Activated naive CD4-positive, alpha-beta T cell treated with anti-CD3 and anti-CD28 coated beads, Interleukin-2, amount 50 U/mL, for 72 hours (primary cell): ENCODE data around the gene FAM193B. TPM values are rescaled to one million over a fixed set of nuclear protein-coding genes. Genes with fewer than 3 reads are reported as not detected.
A peak's percentile ranks its signal among the peaks of the same experiment; 100 is the strongest.
"Not testable (repeated sequence)": the region's sequence is repeated elsewhere in the genome, so short reads cannot be mapped to it uniquely, and the experiment has no call there.

ENCODE experiments used
- ATAC-seq, 2 donors: fragments of 150-1000 bp; cut with Tn5 transposase; 2 replicates each; pipeline ENCODE4 v1.10.0; 2021; ENCODE audit warnings: mild to moderate bottlenecking in 2 of 2, moderate library complexity in 2 of 2
- DNase-seq, 2 donors: peaks; one replicate each; pipeline ENCODE4 v3.0.0; 2021 to 2022; ENCODE audit warnings: low spot score in 2 of 2
- H3K27ac Mint-ChIP-seq, 2 donors: one replicate each; pipeline ENCODE4 v1.8.0; 2022; ENCODE audit warnings: mild to moderate bottlenecking in 2 of 2, mixed read lengths in 2 of 2
- H3K36me3 Mint-ChIP-seq, 2 donors: one replicate each; pipeline ENCODE4 v1.8.0; 2022; ENCODE audit warnings: mixed read lengths in 2 of 2
- H3K9me3 Mint-ChIP-seq, 2 donors: one replicate each; pipeline ENCODE4 v1.8.0; 2022; ENCODE audit warnings: mixed read lengths in 2 of 2
- total RNA-seq, 2 donors: library from RNA; stranded (reverse); gene quantifications; one replicate each; pipeline ENCODE4 v1.2.3, GENCODE V29; 2022

The FAM193B gene
- total RNA-seq, 2 donors from 2014 or later: 73.1 to 108 TPM

DNA sequence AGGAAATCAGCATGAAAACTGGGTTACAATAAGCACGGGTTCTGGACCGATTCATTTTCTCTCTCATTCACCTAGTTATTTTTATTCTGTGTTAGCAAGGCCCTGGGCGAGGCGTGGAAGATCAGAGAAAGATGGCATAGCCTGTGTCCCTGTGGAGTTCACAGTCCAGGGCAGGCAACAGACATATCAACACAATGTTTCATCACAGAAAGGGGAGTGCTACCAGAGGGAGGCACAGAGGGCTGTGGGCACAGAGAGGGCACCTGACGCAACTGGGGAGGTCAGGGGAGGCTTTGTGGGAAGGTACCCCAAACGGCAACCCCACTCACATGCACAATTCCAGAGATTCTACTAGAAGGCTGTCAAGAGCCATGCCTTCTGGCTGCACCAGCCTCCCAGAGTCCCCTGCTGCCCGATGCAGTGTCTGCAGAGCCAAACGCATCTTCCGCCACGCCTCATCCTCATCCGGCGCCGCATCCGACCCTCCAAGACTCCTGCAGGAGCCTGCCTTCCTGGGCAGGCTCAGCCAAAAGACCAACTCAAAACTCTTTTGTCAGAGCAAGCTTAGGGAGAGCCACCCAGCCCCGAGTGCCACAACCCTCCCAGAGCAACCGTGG lies 1.4 kb downstream of the FAM193B start:
- ATAC-seq (no peak), DNase-seq (no peak)
- Mint-ChIP-seq H3K36me3 (peaks cover 12 to 18% of the 10 kb centered on the region in 2 donors), H3K27ac (peak overlapping the region in 1 of 2 donors; percentile 74), H3K9me3 (no peaks in the 10 kb centered on the region)

DNA sequence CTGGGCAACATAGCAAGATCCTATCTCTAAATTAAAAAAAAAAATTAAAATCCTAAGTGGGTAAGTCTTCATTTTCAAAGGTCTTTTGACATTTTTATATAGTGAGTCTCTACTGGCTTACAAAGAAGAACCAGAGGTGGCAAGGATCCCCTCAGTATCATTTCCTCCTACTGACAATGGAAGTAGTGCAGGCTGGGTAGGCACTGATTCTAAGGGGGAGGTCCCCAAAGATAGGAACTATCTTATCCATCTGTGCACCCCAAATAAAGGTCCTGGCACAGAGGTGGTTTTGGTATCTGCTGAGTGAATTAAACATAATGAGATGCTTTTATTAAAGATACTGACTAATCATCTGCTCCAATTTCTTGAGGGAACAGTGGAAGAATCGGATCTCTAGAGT lies 4.2 kb downstream of the FAM193B start:
- Mint-ChIP-seq H3K27ac (no peak overlapping the region), H3K9me3 (no peaks in the 10 kb centered on the region), H3K36me3 (peaks cover 16 to 18% of the 10 kb centered on the region in 2 donors)
- no peak for ATAC-seq
- no peak for DNase-seq

DNA sequence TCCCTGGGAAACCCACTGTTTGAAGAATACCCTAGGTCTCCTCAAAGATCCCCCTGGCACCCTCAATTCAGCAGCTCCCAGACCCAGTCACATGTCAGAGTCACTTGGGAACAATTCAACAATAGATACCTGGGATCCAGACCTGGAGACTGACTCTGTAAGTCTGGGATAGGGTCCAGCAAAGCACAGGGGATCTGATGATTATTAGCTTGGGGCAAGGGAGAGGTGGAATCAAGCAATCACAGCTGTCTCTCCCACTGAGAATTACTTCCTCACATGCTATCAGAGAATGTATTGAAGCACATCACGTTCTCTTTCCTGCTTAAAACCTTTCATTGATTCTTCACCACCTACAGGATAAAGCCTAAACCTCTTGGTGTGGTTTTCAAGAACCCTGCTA lies 5.9 kb downstream of the FAM193B start:
- H3K36me3 Mint-ChIP-seq: peaks cover 10 to 11% of the 10 kb centered on the region in 2 donors
- H3K27ac Mint-ChIP-seq: no peak overlapping the region
- H3K9me3 Mint-ChIP-seq: no peaks in the 10 kb centered on the region
- ATAC-seq (no peak), DNase-seq (no peak)

DNA sequence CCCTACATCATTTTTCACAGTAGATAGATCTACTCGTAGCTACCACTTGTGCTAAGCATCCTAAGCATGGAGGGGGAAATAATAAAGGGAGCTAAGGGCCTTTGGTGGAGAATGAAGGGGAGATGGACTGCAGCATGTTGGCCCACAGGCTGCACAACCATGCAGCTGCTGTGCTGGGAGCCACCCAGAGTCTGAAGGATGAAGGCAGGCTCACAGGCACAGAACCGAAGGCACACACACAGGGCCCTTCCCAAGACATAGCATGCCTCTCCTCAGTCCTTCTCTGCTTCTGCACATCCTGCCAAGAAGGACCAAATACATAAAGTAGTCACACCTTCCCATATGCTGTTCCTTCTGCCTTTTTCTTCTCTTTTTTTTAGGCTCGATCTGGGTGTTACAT lies 6.6 kb downstream of the FAM193B start:
- peaks cover 3 to 10% of the 10 kb centered on the region in 2 donors for H3K36me3 Mint-ChIP-seq
- DNase-seq: no peak
- no peaks in the 10 kb centered on the region for H3K9me3 Mint-ChIP-seq
- H3K27ac Mint-ChIP-seq: no peak overlapping the region
- no peak for ATAC-seq

DNA sequence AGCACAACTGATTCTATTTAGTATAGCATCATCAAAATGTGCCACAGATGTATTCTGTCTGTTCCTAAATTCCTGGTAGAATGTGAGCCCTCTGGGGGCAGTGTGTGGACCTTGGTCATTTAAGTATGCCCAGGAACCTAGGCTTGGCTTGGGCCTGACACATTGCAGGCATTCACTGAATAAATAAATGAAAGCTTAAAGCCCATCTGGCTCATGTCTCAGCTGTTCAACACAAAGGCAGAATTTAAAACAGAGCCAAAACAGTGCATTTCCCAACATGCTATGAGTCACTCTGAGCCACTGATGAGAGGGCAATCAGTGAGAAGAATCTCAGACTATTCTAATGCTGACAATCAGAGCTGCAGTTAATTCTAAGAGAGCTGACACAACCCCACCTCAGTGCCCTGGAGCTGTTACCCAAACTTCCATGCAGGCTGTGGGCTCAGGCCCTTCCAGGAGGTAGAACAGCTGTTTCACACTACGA lies 8.1 kb downstream of the FAM193B start:
- Mint-ChIP-seq H3K36me3 (peaks cover 0 to 4% of the 10 kb centered on the region in 2 donors), H3K27ac (peak overlapping the region; percentile 20 to 50), H3K9me3 (no peaks in the 10 kb centered on the region)
- DNase-seq: no peak
- peak in 1 of 2 donors; percentile 67 for ATAC-seq

- Mint-ChIP-seq H3K36me3 (peaks cover 0 to 4% of the 10 kb centered on the region in 2 donors), H3K9me3 (no peaks in the 10 kb centered on the region), H3K27ac (peak overlapping the region; percentile 20 to 63)
- DNase-seq: no peak
- ATAC-seq: no peak
Observed at GRCh38 chr5:177545487-177546257, 8.7 kb downstream of the FAM193B start.

GRCh38 chr5:177542816-177543465 lies 11.4 kb downstream of the FAM193B start:
- H3K9me3 Mint-ChIP-seq: no peaks in the 10 kb centered on the region
- H3K27ac Mint-ChIP-seq: no peak overlapping the region
- ATAC-seq: no peak
- no peak for DNase-seq
- peaks cover 0 to 4% of the 10 kb centered on the region in 2 donors for H3K36me3 Mint-ChIP-seq

- no peak overlapping the region for H3K27ac Mint-ChIP-seq
- no peak for ATAC-seq
- no peak for DNase-seq
- no peaks in the 10 kb centered on the region for H3K36me3 Mint-ChIP-seq
- H3K9me3 Mint-ChIP-seq: no peaks in the 10 kb centered on the region
Observed at GRCh38 chr5:177540438-177540837, 13.9 kb downstream of the FAM193B start.

DNA sequence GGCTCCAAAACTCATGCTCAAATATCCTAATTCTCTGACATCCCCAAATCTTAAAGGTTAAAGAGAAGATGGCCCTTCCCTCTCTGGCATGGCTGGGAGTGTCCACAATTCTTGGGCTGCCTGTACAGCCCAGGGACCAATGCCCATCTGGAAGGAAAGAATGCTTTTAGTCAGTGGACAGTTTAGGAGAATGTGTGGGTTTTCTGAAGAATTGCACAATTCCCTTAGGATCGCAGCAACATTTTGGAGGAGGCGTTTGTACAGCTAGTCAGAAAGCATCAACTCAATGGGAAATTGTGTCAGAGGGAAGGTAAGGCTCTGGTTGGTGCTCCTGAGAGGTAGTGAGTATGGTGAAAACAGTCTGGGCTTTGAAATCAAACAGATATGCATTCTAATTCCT lies 15.0 kb downstream of the FAM193B start:
- H3K27ac Mint-ChIP-seq: peak overlapping the region in 1 of 2 donors; percentile 5
- no peaks in the 10 kb centered on the region for H3K9me3 Mint-ChIP-seq
- no peak for DNase-seq
- H3K36me3 Mint-ChIP-seq: no peaks in the 10 kb centered on the region
- no peak for ATAC-seq

DNA sequence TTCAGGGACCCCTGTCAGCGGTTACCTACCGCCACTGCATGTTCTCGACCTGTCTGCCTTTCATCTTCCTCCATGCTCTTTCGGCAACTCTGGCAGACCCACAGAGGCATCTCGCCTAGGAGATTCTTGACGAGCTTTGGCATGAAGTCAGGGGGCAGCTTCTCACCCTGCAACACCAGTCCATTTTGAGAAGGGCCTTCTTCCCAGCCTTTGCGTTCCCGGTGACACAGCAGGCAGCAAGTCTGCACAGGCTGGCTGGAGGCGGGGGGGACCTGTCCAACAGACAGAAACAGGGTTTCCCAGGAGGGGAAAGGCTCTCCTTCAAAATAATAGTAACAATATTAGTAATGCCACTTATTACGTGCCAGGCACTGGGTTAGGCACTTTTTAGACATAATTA lies 15.5 kb downstream of the FAM193B start:
- DNase-seq (no peak), ATAC-seq (no peak)
- Mint-ChIP-seq H3K27ac (no peak overlapping the region), H3K9me3 (no peaks in the 10 kb centered on the region), H3K36me3 (no peaks in the 10 kb centered on the region)

- no peak for DNase-seq
- Mint-ChIP-seq H3K36me3 (no peaks in the 10 kb centered on the region), H3K9me3 (no peaks in the 10 kb centered on the region), H3K27ac (peak overlapping the region in 1 of 2 donors; percentile 19)
- no peak for ATAC-seq
Observed at GRCh38 chr5:177537389-177538361, 16.7 kb downstream of the FAM193B start.

GRCh38 chr5:177536386-177536785 lies 18.0 kb downstream of the FAM193B start:
- Mint-ChIP-seq H3K36me3 (no peaks in the 10 kb centered on the region), H3K27ac (peak overlapping the region in 1 of 2 donors; percentile 72), H3K9me3 (no peaks in the 10 kb centered on the region)
- DNase-seq (no peak), ATAC-seq (no peak)

GRCh38 chr5:177535125-177535524 lies 19.2 kb downstream of the FAM193B start:
- H3K9me3 Mint-ChIP-seq: no peaks in the 10 kb centered on the region
- DNase-seq (no peak), ATAC-seq (no peak)
- peak overlapping the region in 1 of 2 donors; percentile 44 for H3K27ac Mint-ChIP-seq
- H3K36me3 Mint-ChIP-seq: no peaks in the 10 kb centered on the region

- H3K36me3 Mint-ChIP-seq, H3K27ac Mint-ChIP-seq, DNase-seq, H3K9me3 Mint-ChIP-seq, ATAC-seq: not testable (repeated sequence)
Observed at GRCh38 chr5:177534433-177534832, 19.9 kb downstream of the FAM193B start.

- no peak for DNase-seq
- ATAC-seq: no peak
- H3K9me3 Mint-ChIP-seq: no peaks in the 10 kb centered on the region
- H3K27ac Mint-ChIP-seq: peak overlapping the region; percentile 24 to 44
- H3K36me3 Mint-ChIP-seq: no peaks in the 10 kb centered on the region
Observed at GRCh38 chr5:177531209-177531940, 23.0 kb downstream of the FAM193B start.

DNA sequence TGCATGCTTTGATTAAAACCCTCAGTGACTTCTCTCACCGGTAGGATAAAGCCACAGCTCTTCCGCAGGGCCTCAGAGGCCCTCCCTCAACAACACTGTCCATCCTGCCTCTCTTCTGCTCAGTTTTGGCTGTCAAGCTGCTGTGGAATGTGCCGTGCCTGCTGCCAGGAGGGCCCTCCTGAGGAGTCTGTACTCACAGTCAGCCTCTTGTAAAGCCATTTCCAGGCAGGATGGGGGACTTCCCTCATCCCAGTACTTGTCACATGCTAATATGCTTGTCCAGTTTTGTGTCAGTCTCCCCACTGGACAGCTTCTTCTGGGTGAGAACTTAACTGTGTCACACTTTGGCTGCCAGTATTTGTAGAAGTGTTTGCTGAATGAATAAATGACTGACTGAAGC lies 23.7 kb downstream of the FAM193B start:
- ATAC-seq: peak in 1 of 2 donors; percentile 47
- Mint-ChIP-seq H3K9me3 (no peaks in the 10 kb centered on the region), H3K27ac (peak overlapping the region; percentile 4 to 24), H3K36me3 (no peaks in the 10 kb centered on the region)
- DNase-seq: no peak
